GM21619 (cell line): Measurements from ENCODE around the gene AP5M1.
"Not testable (repeated sequence)": the region's sequence is repeated elsewhere in the genome, so short reads cannot be mapped to it uniquely, and the experiment has no call there.

ENCODE experiments used
- ATAC-seq: cut with Tn5 transposase; IDR thresholded peaks from one replicate; pipeline ENCODE4 v1.9.1; 2021; ENCODE audit not compliant: unreplicated experiment

The AP5M1 gene

GRCh38 chr14:57290751-57291150 lies 22.0 kb downstream of the AP5M1 start:
- no peak for ATAC-seq

GRCh38 chr14:57291692-57292647 lies 23.2 kb downstream of the AP5M1 start:
- no peak for ATAC-seq

- no peak for ATAC-seq
These were observed 25.4 kb downstream of the AP5M1 start for GRCh38 chr14:57293866-57294837.

GRCh38 chr14:57295239-57295638 lies 26.5 kb downstream of the AP5M1 start:
- no peak for ATAC-seq

GRCh38 chr14:57297852-57298251 lies 29.1 kb downstream of the AP5M1 start:
- no peak for ATAC-seq

GRCh38 chr14:57299511-57299910 lies 30.7 kb downstream of the AP5M1 start:
- ATAC-seq = no peak

- no peak for ATAC-seq
These were observed 34.1 kb downstream of the AP5M1 start for GRCh38 chr14:57302883-57303282.

- no peak for ATAC-seq
These were observed 45.8 kb downstream of the AP5M1 start for GRCh38 chr14:57314396-57315089.

- peak; percentile 86 for ATAC-seq
These were observed 48.6 kb downstream of the AP5M1 start for GRCh38 chr14:57317248-57317833.

GRCh38 chr14:57319636-57320192 lies 50.9 kb downstream of the AP5M1 start:
- ATAC-seq = no peak

GRCh38 chr14:57323721-57324120 lies 55.0 kb downstream of the AP5M1 start:
- ATAC-seq = no peak

- peak; percentile 93 for ATAC-seq
These were observed 57.5 kb downstream of the AP5M1 start for GRCh38 chr14:57326253-57326652.

- ATAC-seq = no peak
These were observed 61.1 kb downstream of the AP5M1 start for GRCh38 chr14:57329833-57330232.

GRCh38 chr14:57332475-57332874 lies 63.7 kb downstream of the AP5M1 start:
- ATAC-seq = not testable (repeated sequence)

- not testable (repeated sequence) for ATAC-seq
These were observed 65.0 kb downstream of the AP5M1 start for GRCh38 chr14:57333726-57334125.

- ATAC-seq = not testable (repeated sequence)
These were observed 75.0 kb downstream of the AP5M1 start for GRCh38 chr14:57343545-57344297.

GRCh38 chr14:57345106-57345505 lies 76.3 kb downstream of the AP5M1 start:
- ATAC-seq = no peak

GRCh38 chr14:57346741-57347140 lies 78.0 kb downstream of the AP5M1 start:
- no peak for ATAC-seq
